Esophagus squamous epithelium (tissue), 4 donors: ENCODE results near the gene NDUFA13.

Experiments
- POLR2A ChIP-seq, 4 donors: fragments of 450-650 bp; IDR thresholded peaks; one replicate each; pipeline ENCODE4 v1.6.1; 2017; ENCODE audit warnings: antibody characterized with exemption in 4 of 4, mild to moderate bottlenecking in 4 of 4, moderate library complexity in 3 of 4
- TF ChIP-seq, protein P1 (sequence below), 6 experiments: fragments of 450-650 bp in 4 of 6; fragments of 200-600 bp in 2 of 6; sonication (generic) in 2 of 6; IDR thresholded peaks; one replicate each; pipeline ENCODE4 v1.5.1; 2016 to 2019; ENCODE audit warnings: antibody characterized with exemption in 6 of 6, mild to moderate bottlenecking in 4 of 6, moderate library complexity in 4 of 6

DNA sequence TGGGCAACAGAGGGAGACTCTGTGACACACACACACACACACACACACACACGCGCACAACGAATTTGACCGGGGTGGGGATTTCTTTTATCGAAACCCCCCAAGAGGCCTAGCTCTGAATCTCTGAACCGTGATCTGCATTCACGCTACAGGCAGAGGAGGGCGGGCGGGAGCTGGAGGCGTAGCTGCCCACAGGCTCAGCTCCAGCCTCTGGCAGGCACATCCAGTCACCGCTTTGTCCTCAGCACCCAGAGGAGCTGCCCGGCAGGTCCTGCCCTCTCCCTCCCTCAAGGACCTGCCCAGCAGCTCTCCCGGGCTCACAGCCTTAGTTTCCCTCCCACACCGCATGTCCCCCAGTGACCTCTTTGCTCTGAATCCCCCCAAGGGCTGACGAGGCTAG is 42.0 kb downstream of the NDUFA13 start:
- TF ChIP-seq, protein P1, sequence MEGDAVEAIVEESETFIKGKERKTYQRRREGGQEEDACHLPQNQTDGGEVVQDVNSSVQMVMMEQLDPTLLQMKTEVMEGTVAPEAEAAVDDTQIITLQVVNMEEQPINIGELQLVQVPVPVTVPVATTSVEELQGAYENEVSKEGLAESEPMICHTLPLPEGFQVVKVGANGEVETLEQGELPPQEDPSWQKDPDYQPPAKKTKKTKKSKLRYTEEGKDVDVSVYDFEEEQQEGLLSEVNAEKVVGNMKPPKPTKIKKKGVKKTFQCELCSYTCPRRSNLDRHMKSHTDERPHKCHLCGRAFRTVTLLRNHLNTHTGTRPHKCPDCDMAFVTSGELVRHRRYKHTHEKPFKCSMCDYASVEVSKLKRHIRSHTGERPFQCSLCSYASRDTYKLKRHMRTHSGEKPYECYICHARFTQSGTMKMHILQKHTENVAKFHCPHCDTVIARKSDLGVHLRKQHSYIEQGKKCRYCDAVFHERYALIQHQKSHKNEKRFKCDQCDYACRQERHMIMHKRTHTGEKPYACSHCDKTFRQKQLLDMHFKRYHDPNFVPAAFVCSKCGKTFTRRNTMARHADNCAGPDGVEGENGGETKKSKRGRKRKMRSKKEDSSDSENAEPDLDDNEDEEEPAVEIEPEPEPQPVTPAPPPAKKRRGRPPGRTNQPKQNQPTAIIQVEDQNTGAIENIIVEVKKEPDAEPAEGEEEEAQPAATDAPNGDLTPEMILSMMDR (IDR thresholded peaks at IDR 0.05), result no peak
- TF ChIP-seq POLR2A (IDR thresholded peaks at IDR 0.05), result no peak
